Tibial nerve (tissue), 4 donors: ENCODE data around the gene SCFD1. TPM values are rescaled to one million over a fixed set of nuclear protein-coding genes. Genes with fewer than 3 reads are reported as not detected.
"Not testable (repeated sequence)": the region's sequence is repeated elsewhere in the genome, so short reads cannot be mapped to it uniquely, and the experiment has no call there.

ENCODE experiments used
- DNase-seq, 2 donors: peaks; one replicate each; pipeline ENCODE4 v3.0.0-alpha.2; 2019; ENCODE audit warnings: low spot score in 2 of 2
- H3K27ac ChIP-seq, 4 donors: fragments of 200-600 bp; sonication (generic) in 3 of 4; one replicate each; pipeline ENCODE4 v1.5.1; 2017 to 2019; ENCODE audit warnings: mild to moderate bottlenecking in 1 of 4
- H3K27me3 ChIP-seq, 2 donors: fragments of 200-600 bp; sonication (generic) in 1 of 2; one replicate each; pipeline versions ENCODE4 v1.5.1 to v1.6.0; 2017 to 2019
- H3K36me3 ChIP-seq, 3 donors: fragments of 200-600 bp; sonication (generic); one replicate each; pipeline ENCODE4 v1.5.1; 2018 to 2019
- H3K4me1 ChIP-seq, 4 donors: fragments of 200-600 bp; sonication (generic) in 3 of 4; one replicate each; pipeline ENCODE4 v1.5.1; 2017 to 2019
- H3K4me3 ChIP-seq, 4 donors: fragments of 200-600 bp; sonication (generic) in 3 of 4; one replicate each; pipeline ENCODE4 v1.5.1; 2017 to 2019; ENCODE audit warnings: mild to moderate bottlenecking in 1 of 4, moderate library complexity in 1 of 4
- H3K9me3 ChIP-seq, 4 donors: fragments of 200-600 bp; sonication (generic) in 3 of 4; one replicate each; pipeline ENCODE4 v1.5.1; 2017 to 2019
- CTCF ChIP-seq, 5 experiments: fragments of 200-600 bp in 3 of 5; fragments of 450-650 bp in 2 of 5; sonication (generic) in 3 of 5; IDR thresholded peaks; one replicate each; pipeline ENCODE4 v1.5.1; 2016 to 2019; ENCODE audit warnings: antibody characterized with exemption in 5 of 5, mild to moderate bottlenecking in 3 of 5, moderate library complexity in 2 of 5
- EP300 ChIP-seq, 2 donors: sonication (generic); formaldehyde crosslinking; IDR thresholded peaks; one replicate each; pipeline ENCODE4 v1.6.1; 2017; ENCODE audit warnings: antibody characterized with exemption in 2 of 2, mild to moderate bottlenecking in 1 of 2
- POLR2A ChIP-seq, 2 donors: fragments of 450-650 bp; IDR thresholded peaks; one replicate each; pipeline ENCODE4 v1.6.1; 2017; ENCODE audit warnings: antibody characterized with exemption in 2 of 2, mild to moderate bottlenecking in 2 of 2, moderate library complexity in 2 of 2
- WGBS, 2 donors: methylation state at CpG; one replicate each; pipeline ENCODE4 v1.1.5; 2018; 5-methylcytosine and 5-hydroxymethylcytosine counted together
- total RNA-seq, 4 donors: library from RNA; depleted of rRNA; stranded (reverse); fragments of >200 nt; gene quantifications; one replicate each; pipeline ENCODE4 v1.1.0, GENCODE V29; 2016

SCFD1 gene
- total RNA-seq, 4 donors from 2014 or later = 44.1 to 131 (median 75.0) TPM

- no peak overlapping the region for H3K27ac ChIP-seq
- peaks cover 0 to 25% (median 0%) of the 10 kb centered on the region in 3 donors for H3K36me3 ChIP-seq
- TF ChIP-seq EP300 (IDR thresholded peaks at IDR 0.05) (no peak), CTCF (IDR thresholded peaks at IDR 0.05) (no peak), POLR2A (IDR thresholded peaks at IDR 0.05) (no peak)
- no peaks in the 10 kb centered on the region for H3K27me3 ChIP-seq
- no peak for DNase-seq
- no peaks in the 10 kb centered on the region for H3K9me3 ChIP-seq
- H3K4me3 ChIP-seq = no peak overlapping the region
- H3K4me1 ChIP-seq = peaks cover 0 to 15% (median 2%) of the 10 kb centered on the region in 4 donors
Observed at GRCh38 chr14:30630248-30630647, 8.1 kb downstream of the SCFD1 start.

- WGBS, 2 donors = 94 to 96% methylated on average over 1 of the region's 1 CpG
- Histone ChIP-seq H3K4me3 (no peak overlapping the region), H3K27me3 (no peaks in the 10 kb centered on the region), H3K4me1 (no peaks in the 10 kb centered on the region), H3K9me3 (no peaks in the 10 kb centered on the region), H3K36me3 (peaks cover 0 to 36% (median 0%) of the 10 kb centered on the region in 3 donors), H3K27ac (no peak overlapping the region)
- DNase-seq = no peak
- no peak for TF ChIP-seq POLR2A (IDR thresholded peaks at IDR 0.05)
- TF ChIP-seq CTCF (IDR thresholded peaks at IDR 0.05) = no peak
- TF ChIP-seq EP300 (IDR thresholded peaks at IDR 0.05) = no peak
Observed at GRCh38 chr14:30632730-30633129, 10.6 kb downstream of the SCFD1 start.

DNA sequence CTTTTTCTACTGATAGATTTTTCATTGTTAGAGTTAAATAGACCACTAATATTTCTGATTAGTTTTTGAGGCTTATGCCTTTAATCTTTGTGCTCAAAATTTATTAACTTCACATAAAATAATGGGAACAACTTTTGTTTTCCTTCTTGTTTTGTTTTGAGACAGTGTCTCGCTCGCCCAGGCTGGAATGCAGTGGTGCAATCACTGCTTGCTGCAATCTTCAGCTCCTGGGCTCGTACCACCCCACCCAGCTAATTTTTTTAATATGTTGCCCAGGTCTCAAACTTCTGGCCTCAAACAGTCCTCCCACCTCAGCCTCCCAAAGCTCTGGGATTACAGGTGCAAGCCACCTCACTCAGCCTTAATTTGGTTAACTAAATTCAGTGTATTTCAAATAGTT is 16.8 kb downstream of the SCFD1 start:
- Histone ChIP-seq H3K36me3 (peaks cover 0 to 65% (median 0%) of the 10 kb centered on the region in 3 donors), H3K27me3 (no peaks in the 10 kb centered on the region), H3K4me3 (no peak overlapping the region), H3K4me1 (peaks cover 0 to 5% (median 0%) of the 10 kb centered on the region in 4 donors), H3K27ac (no peak overlapping the region), H3K9me3 (peaks cover 0 to under 1% (median 0%) of the 10 kb centered on the region in 4 donors)
- no peak for TF ChIP-seq EP300 (IDR thresholded peaks at IDR 0.05)
- no peak for TF ChIP-seq POLR2A (IDR thresholded peaks at IDR 0.05)
- DNase-seq = no peak
- 83 to 93% methylated on average over 3 of the region's 3 CpGs for WGBS, 2 donors

GRCh38 chr14:30641207-30641606 is 19.1 kb downstream of the SCFD1 start:
- no peak overlapping the region for H3K27ac ChIP-seq
- no peaks in the 10 kb centered on the region for H3K27me3 ChIP-seq
- no peak for DNase-seq
- TF ChIP-seq CTCF (IDR thresholded peaks at IDR 0.05) (no peak), EP300 (IDR thresholded peaks at IDR 0.05) (no peak), POLR2A (IDR thresholded peaks at IDR 0.05) (no peak)
- peaks cover 0 to 22% (median 3%) of the 10 kb centered on the region in 4 donors for H3K9me3 ChIP-seq
- peaks cover 0 to 71% (median 0%) of the 10 kb centered on the region in 3 donors for H3K36me3 ChIP-seq
- H3K4me3 ChIP-seq = no peak overlapping the region
- peaks cover 0 to 5% (median 0%) of the 10 kb centered on the region in 4 donors for H3K4me1 ChIP-seq
- 95 to 96% methylated on average over 1 of the region's 1 CpG for WGBS, 2 donors

- not testable (repeated sequence) for DNase-seq, H3K4me1 ChIP-seq, H3K4me3 ChIP-seq, H3K27me3 ChIP-seq, H3K27ac ChIP-seq
- H3K9me3 ChIP-seq = peaks cover 0 to 22% (median 3%) of the 10 kb centered on the region in 4 donors
- WGBS, 2 donors = 96 to 97% methylated on average over 5 of the region's 5 CpGs
- peaks cover 0 to 58% (median 0%) of the 10 kb centered on the region in 3 donors for H3K36me3 ChIP-seq
Observed at GRCh38 chr14:30644462-30644861, 22.3 kb downstream of the SCFD1 start.

GRCh38 chr14:30645600-30645999 is 23.5 kb downstream of the SCFD1 start:
- DNase-seq = no peak
- Histone ChIP-seq H3K27ac (no peak overlapping the region), H3K4me1 (no peaks in the 10 kb centered on the region), H3K27me3 (no peaks in the 10 kb centered on the region), H3K4me3 (no peak overlapping the region), H3K36me3 (peaks cover 0 to 63% (median 0%) of the 10 kb centered on the region in 3 donors), H3K9me3 (peaks cover 0 to 22% (median 3%) of the 10 kb centered on the region in 4 donors)
- WGBS, 2 donors = 96 to 97% methylated on average over 2 of the region's 2 CpGs
- TF ChIP-seq CTCF (IDR thresholded peaks at IDR 0.05) (no peak), POLR2A (IDR thresholded peaks at IDR 0.05) (no peak), EP300 (IDR thresholded peaks at IDR 0.05) (no peak)
